Mucosa of descending colon (tissue), 3 donors: ENCODE measurements around the gene COX7A2L. TPM values are rescaled to one million over a fixed set of nuclear protein-coding genes. Genes with fewer than 3 reads are reported as not detected.

Source experiments
- ATAC-seq: fragments of 200-7000 bp; cut with Tn5 transposase; one replicate; pipeline ENCODE4 v1.9.1; 2020; ENCODE audit warnings: mild to moderate bottlenecking, moderate library complexity
- DNase-seq, 3 donors: peaks; one replicate each; pipeline ENCODE4 v3.0.0-alpha.2; 2020
- H3K36me3 ChIP-seq: fragments of 200-600 bp; one replicate; pipeline ENCODE4 v1.8.0; 2021; ENCODE audit warnings: low read depth, mild to moderate bottlenecking
- H3K4me1 ChIP-seq: fragments of 200-600 bp; one replicate; pipeline ENCODE4 v1.8.0; 2021; ENCODE audit warnings: low read depth, mild to moderate bottlenecking
- H3K4me3 ChIP-seq: fragments of 200-600 bp; one replicate; pipeline ENCODE4 v1.8.0; 2021; ENCODE audit warnings: mild to moderate bottlenecking
- H3K9me3 ChIP-seq: fragments of 200-600 bp; one replicate; pipeline ENCODE4 v1.8.0; 2021; ENCODE audit warnings: mild to moderate bottlenecking
- CTCF ChIP-seq: fragments of 200-600 bp; IDR thresholded peaks from one replicate; pipeline ENCODE4 v1.8.0; 2022; ENCODE audit warnings: antibody characterized with exemption, mild to moderate bottlenecking
- intact Hi-C, 2 donors: fragments of 100-400 bp; cut with DNase I in 1 of 2; cut with micrococcal nuclease in 1 of 2; formaldehyde crosslinking; loops; one replicate each; pipeline versions ENCODE4 v1.11.0 to v1.11.1; 2022; cut with DNase I, micrococcal nuclease
- total RNA-seq, 3 donors: library from RNA; stranded (reverse); fragmentation: NEBNext Ultra II Directional in 2 of 3; extraction: Animal tissue kit (Norgen Biotek cat#: 25700) in 2 of 3; gene quantifications; one replicate each; pipeline versions ENCODE4 v1.2.1 to v1.2.4, GENCODE V29; 2021 to 2023
- donor health status: DM: no; HTN: no; CAD: no; lungs with moderate emphysema.
- donor health status: DM: no; HTN: no; CAD: no.
- donor health status: DM: no; HTN: yes; CAD: no.

COX7A2L gene
- total RNA-seq, 3 donors from 2014 or later: 87.0 to 113 (median 108) TPM

- DNase-seq: no peak
- H3K4me1 ChIP-seq: no peaks in the 10 kb centered on the region
- no peak for TF ChIP-seq CTCF
- H3K36me3 ChIP-seq: no peaks in the 10 kb centered on the region
- no peak for ATAC-seq
- H3K4me3 ChIP-seq: no peak overlapping the region
- intact Hi-C loops: no loop called here
- no peaks in the 10 kb centered on the region for H3K9me3 ChIP-seq
These were observed 15.0 kb downstream of the COX7A2L start for GRCh38 chr2:42345986-42346385.

GRCh38 chr2:42342795-42343241 lies 18.2 kb downstream of the COX7A2L start:
- no peak for TF ChIP-seq CTCF
- DNase-seq (no peak), ATAC-seq (no peak)
- Histone ChIP-seq H3K4me1 (no peaks in the 10 kb centered on the region), H3K4me3 (no peak overlapping the region), H3K9me3 (no peaks in the 10 kb centered on the region), H3K36me3 (no peaks in the 10 kb centered on the region)
- intact Hi-C loops: no loop called here

- Histone ChIP-seq H3K36me3 (no peaks in the 10 kb centered on the region), H3K9me3 (no peaks in the 10 kb centered on the region), H3K4me3 (no peak overlapping the region), H3K4me1 (no peaks in the 10 kb centered on the region)
- no peak for TF ChIP-seq CTCF
- no peak for DNase-seq
- intact Hi-C loops: no loop called here
- peak; percentile 47 for ATAC-seq
These were observed 18.8 kb downstream of the COX7A2L start for GRCh38 chr2:42342061-42342794.

- H3K4me1 ChIP-seq: no peaks in the 10 kb centered on the region
- H3K4me3 ChIP-seq: no peak overlapping the region
- no peaks in the 10 kb centered on the region for H3K36me3 ChIP-seq
- no peak for DNase-seq
- ATAC-seq: no peak
- TF ChIP-seq CTCF: no peak
- no peaks in the 10 kb centered on the region for H3K9me3 ChIP-seq
- intact Hi-C loops: no loop called here
These were observed 19.9 kb downstream of the COX7A2L start for GRCh38 chr2:42340938-42341636.

- ATAC-seq (no peak), DNase-seq (no peak)
- intact Hi-C loops: no loop called here
- Histone ChIP-seq H3K36me3 (no peaks in the 10 kb centered on the region), H3K9me3 (no peaks in the 10 kb centered on the region), H3K4me1 (no peaks in the 10 kb centered on the region), H3K4me3 (no peak overlapping the region)
- TF ChIP-seq CTCF: no peak
These were observed 20.7 kb downstream of the COX7A2L start for GRCh38 chr2:42340045-42340937.
